ENCODE measurements around the gene TNFAIP2.

- TF ChIP-seq POLR2A (IDR thresholded peaks at IDR 0.05) (no peak), CTCF (IDR thresholded peaks at IDR 0.05) (no peak)
These were observed 26.9 kb upstream of the TNFAIP2 start for GRCh38 chr14:103096387-103096786.

Data from thyroid gland (tissue), 4 donors.